ENCODE data around the gene ATXN1.

The ATXN1 gene

GRCh38 chr6:16490616-16491015 lies 270.6 kb downstream of the ATXN1 start:
- DNase-seq: no peak

- DNase-seq: no peak
Measured at GRCh38 chr6:16488813-16489212, 272.4 kb downstream of the ATXN1 start.

- no peak for DNase-seq
Measured at GRCh38 chr6:16487996-16488674, 273.1 kb downstream of the ATXN1 start.

GRCh38 chr6:16486661-16487060 lies 274.6 kb downstream of the ATXN1 start:
- no peak for DNase-seq

- no peak for DNase-seq
Measured at GRCh38 chr6:16483315-16483875, 277.9 kb downstream of the ATXN1 start.

GRCh38 chr6:16482702-16483314 lies 278.5 kb downstream of the ATXN1 start:
- no peak for DNase-seq

- DNase-seq: no peak
Measured at GRCh38 chr6:16481697-16482399, 279.4 kb downstream of the ATXN1 start.

- DNase-seq: no peak
Measured at GRCh38 chr6:16480763-16481560, 280.3 kb downstream of the ATXN1 start.

GRCh38 chr6:16477367-16478149 lies 283.7 kb downstream of the ATXN1 start:
- DNase-seq: no peak

GRCh38 chr6:16476861-16477260 lies 284.4 kb downstream of the ATXN1 start:
- no peak for DNase-seq

GRCh38 chr6:16475494-16475781 lies 285.8 kb downstream of the ATXN1 start:
- DNase-seq: no peak

- no peak for DNase-seq
Measured at GRCh38 chr6:16474772-16475493, 286.3 kb downstream of the ATXN1 start.

- no peak for DNase-seq
Measured at GRCh38 chr6:16473908-16474771, 287.1 kb downstream of the ATXN1 start.

GRCh38 chr6:16473184-16473907 lies 287.9 kb downstream of the ATXN1 start:
- no peak for DNase-seq

- no peak for DNase-seq
Measured at GRCh38 chr6:16472349-16473069, 288.8 kb downstream of the ATXN1 start.

- no peak for DNase-seq
Measured at GRCh38 chr6:16471910-16472297, 289.4 kb downstream of the ATXN1 start.

- no peak for DNase-seq
Measured at GRCh38 chr6:16471222-16471909, 289.9 kb downstream of the ATXN1 start.

- no peak for DNase-seq
Measured at GRCh38 chr6:16470502-16471221, 290.6 kb downstream of the ATXN1 start.

All from suppressor macrophage treated with lipopolysaccharide for 4 hours (primary cell).